HAP-1 (cell line): Measurements from ENCODE around the gene SMG6.
A peak's percentile ranks its signal among the peaks of the same experiment; 100 is the strongest.
"Not testable (repeated sequence)": the region's sequence is repeated elsewhere in the genome, so short reads cannot be mapped to it uniquely, and the experiment has no call there.

Experiments used
- DNase-seq, 2 experiments: peaks; one replicate each; pipeline ENCODE4 v3.0.0-alpha.2; 2016 to 2020; ENCODE audit warnings: low spot score in 2 of 2
- H3K27me3 ChIP-seq: fragments of 250-450 bp; sonication (Bioruptor Pico); 2 replicates; pipeline ENCODE4 v1.5.1; 2020; ENCODE audit warnings: low read depth, mild to moderate bottlenecking, moderate library complexity
- H3K36me3 ChIP-seq: fragments of 250-450 bp; sonication (Bioruptor Pico); replicated peaks from 2 replicates; pipeline ENCODE4 v1.5.1; 2020; ENCODE audit warnings: mild to moderate bottlenecking
- H3K4me1 ChIP-seq: fragments of 250-450 bp; sonication (Bioruptor Pico); 2 replicates; pipeline ENCODE4 v1.5.1; 2020; ENCODE audit warnings: mild to moderate bottlenecking
- H3K4me3 ChIP-seq: fragments of 250-450 bp; sonication (Bioruptor Pico); 2 replicates; pipeline ENCODE4 v1.5.1; 2020; ENCODE audit warnings: mild to moderate bottlenecking, moderate library complexity
- H3K9me3 ChIP-seq: fragments of 250-450 bp; sonication (Bioruptor Pico); 2 replicates; pipeline ENCODE4 v1.5.1; 2020; ENCODE audit warnings: mild to moderate bottlenecking, moderate library complexity
- in situ Hi-C: fragments of 300-500 bp; cut with MboI; formaldehyde crosslinking; loops from 3 replicates; pipeline ENCODE4 v1.14.3; 2020; ENCODE audit warnings: low sequenced_read_pairs, inconsistent platforms, mixed read lengths

Gene SMG6

DNA sequence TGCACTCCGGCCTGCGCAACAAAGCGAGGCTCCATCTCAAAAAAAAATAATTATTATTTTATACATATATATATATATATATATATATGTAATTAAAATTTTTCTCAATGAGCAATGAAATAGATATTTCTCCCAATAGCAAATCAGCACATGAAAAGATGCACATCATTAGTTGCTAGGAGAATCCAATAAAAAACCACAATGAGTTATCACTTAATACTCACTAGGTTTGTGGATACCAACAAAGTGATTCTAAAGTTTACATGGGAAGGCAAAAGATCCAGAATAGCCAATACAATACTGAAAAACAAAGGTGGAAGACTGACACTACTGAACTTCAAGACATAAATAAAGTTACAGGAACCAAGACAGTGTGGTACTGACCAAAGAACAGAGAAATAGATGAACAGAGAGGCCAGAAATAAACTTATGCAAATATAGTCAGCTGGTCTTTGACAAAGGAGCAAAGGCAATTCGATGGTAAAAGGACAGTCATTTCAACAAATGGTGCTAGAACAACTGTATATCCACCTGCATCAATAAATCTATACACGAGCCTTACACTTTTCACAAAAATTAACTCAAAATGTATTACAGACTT, 13.6 kb downstream of the SMG6 start:
- Histone ChIP-seq H3K4me3 (no peak overlapping the region), H3K27me3 (no peaks in the 10 kb centered on the region), H3K36me3 (peaks cover 47% of the 10 kb centered on the region), H3K4me1 (no peaks in the 10 kb centered on the region), H3K9me3 (no peaks in the 10 kb centered on the region)
- in situ Hi-C loops, result no loop called here
- no peak for DNase-seq

DNA sequence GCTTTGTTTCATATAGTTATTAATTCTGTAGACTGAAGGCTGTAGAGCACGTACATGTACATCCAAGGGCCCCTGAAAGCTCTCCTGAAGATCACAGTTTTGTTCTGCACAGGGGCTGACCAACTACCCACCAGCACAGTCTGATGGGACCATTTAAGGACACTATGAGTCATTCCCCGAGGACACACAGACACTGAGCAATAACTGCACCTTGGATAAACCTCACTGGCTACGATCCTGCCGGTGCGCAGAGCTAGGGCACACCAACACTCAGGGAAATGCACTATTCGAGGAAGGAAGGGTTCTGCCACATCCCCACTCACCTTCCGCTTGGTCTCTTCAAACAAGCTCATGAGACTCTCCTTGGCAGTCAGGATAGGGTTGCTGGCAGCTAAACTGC, 20.3 kb downstream of the SMG6 start:
- no peak overlapping the region for H3K4me3 ChIP-seq
- no peak for DNase-seq
- peaks cover 72% of the 10 kb centered on the region for H3K36me3 ChIP-seq
- no peaks in the 10 kb centered on the region for H3K4me1 ChIP-seq
- H3K9me3 ChIP-seq, result no peaks in the 10 kb centered on the region
- in situ Hi-C loops, result no loop called here
- H3K27me3 ChIP-seq, result no peaks in the 10 kb centered on the region

DNA sequence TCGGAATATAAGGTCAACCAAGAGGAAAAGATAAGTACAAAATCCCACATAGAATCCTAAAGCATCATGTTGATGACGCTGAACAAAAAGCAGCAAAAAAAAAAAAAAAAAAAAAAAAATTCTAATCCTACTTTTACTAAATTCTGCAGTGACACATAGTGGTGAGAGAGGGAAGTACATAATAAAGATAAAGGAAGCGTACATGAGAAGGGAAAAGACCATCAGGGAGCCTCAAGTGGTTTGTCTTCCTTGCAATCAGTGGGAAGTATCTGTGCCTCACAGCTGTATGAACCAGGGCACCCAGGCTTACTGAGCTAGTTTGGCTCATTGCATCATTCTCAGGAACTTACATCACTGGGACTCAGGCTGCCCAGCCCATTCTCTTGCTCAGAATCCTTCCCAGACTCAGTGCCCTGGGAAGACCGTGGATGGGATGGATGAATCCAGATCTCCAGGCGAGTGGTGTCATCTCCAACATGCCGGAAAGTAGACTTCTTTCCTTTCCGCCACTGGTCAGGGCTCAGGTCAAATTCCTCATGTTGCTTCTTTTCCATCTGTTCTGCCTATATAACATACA, 21.2 kb downstream of the SMG6 start:
- peak in 1 of 2 experiments; percentile 62 for DNase-seq
- no peaks in the 10 kb centered on the region for H3K9me3 ChIP-seq
- H3K27me3 ChIP-seq, result no peaks in the 10 kb centered on the region
- no peak overlapping the region for H3K4me3 ChIP-seq
- no peaks in the 10 kb centered on the region for H3K4me1 ChIP-seq
- peaks cover 68% of the 10 kb centered on the region for H3K36me3 ChIP-seq
- in situ Hi-C loops, result no loop called here

DNA sequence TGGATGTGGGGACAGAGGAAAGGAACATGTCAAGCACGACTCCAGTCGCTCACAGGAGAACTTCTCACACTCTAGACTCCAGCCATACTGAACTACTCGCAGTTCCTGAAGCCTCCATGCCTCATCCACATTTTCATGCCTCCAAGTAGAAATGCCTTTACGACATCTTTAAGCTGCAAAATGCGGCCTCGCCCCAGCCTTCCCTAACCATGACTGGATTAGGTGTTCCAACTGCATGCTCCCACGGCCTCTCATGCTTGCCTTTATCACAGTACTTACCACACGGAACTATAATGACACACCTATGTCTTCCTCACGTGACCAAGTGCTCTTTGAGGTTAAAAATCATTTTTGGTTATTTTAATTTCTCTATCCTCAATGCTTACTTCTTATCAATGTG, 23.9 kb downstream of the SMG6 start:
- Histone ChIP-seq H3K36me3 (peaks cover 60% of the 10 kb centered on the region), H3K9me3 (no peaks in the 10 kb centered on the region), H3K4me1 (no peaks in the 10 kb centered on the region), H3K4me3 (no peak overlapping the region), H3K27me3 (no peaks in the 10 kb centered on the region)
- no peak for DNase-seq
- in situ Hi-C loops, result no loop called here

DNA sequence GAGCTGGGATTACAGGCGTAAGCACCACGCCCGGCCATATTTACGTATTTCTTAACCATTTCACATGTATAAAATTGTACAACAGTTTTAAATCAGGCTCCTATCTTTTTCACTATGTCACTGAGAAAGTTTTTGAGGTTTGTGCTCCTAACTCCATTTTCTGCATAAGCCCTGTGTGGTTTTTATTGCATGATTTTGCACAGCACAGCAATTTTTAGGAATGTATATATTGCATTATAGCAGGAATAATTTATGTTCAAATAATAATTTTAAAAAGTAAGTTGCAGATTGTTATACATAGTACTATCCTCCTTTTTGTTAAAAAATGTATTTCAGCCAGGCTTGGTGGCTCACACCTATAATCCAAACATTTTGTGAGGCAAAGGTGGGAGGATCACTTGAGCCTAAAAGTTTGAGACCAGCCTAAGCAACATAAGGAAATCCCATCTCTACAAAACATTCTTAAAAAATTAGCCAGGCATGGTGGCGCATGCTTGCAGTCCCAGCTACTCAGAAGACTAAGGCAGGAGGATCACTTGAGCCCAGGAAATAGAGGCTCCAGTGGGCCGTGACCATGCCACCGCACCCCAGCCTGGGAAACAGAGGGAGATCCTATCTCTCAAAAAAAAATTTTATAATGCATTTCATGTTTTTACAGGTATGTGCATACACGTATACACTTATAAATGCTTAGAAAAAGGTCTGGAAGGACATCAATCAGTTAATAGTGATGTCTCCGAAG, 26.0 kb downstream of the SMG6 start:
- Histone ChIP-seq H3K27me3 (no peaks in the 10 kb centered on the region), H3K9me3 (no peaks in the 10 kb centered on the region), H3K4me3 (no peak overlapping the region), H3K36me3 (peaks cover 41% of the 10 kb centered on the region), H3K4me1 (no peaks in the 10 kb centered on the region)
- in situ Hi-C loops, result no loop called here
- no peak for DNase-seq

DNA sequence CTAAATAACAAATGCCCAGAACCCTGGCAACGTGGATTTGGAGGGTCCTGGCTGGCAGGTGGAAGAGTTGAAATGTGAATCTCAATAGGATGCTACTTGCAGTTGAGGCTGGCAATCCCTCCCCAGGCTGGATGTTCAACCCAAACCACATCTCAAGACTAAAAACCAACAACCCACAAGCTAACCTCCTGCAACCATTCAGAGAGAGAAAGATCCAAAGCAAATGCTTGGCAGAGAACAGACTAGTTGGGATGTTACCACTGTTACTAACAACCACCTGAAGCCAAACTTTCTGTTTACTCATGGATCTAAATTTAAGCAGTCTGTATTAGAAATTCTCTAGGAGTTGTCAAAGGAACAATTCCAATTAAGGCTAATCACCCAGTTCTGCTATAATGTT, 27.9 kb downstream of the SMG6 start:
- peaks cover 25% of the 10 kb centered on the region for H3K36me3 ChIP-seq
- H3K4me1 ChIP-seq, result no peaks in the 10 kb centered on the region
- H3K27me3 ChIP-seq, result no peaks in the 10 kb centered on the region
- in situ Hi-C loops, result no loop called here
- no peaks in the 10 kb centered on the region for H3K9me3 ChIP-seq
- no peak for DNase-seq
- H3K4me3 ChIP-seq, result no peak overlapping the region

DNA sequence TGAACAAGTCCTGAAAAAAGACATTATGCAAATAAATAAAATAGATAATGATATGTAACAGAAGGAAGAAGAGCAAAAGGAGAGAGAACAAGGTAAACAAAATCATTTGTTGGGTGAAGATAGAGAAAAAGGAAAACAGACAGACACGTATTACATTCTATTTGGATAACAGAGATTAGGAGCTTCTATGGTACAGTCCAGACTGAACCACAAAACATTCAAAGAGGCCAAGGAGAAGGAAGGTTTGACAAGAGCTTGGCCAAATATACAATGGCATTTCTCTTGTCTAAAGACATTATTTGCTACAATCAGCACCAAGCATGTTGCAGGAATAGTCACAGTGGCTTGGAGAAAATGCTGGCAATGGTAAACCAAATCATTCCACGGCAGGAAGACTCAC, 29.2 kb downstream of the SMG6 start:
- Histone ChIP-seq H3K4me1 (no peaks in the 10 kb centered on the region), H3K9me3 (no peaks in the 10 kb centered on the region), H3K4me3 (no peak overlapping the region), H3K27me3 (no peaks in the 10 kb centered on the region), H3K36me3 (peaks cover 17% of the 10 kb centered on the region)
- no peak for DNase-seq
- in situ Hi-C loops, result no loop called here

DNA sequence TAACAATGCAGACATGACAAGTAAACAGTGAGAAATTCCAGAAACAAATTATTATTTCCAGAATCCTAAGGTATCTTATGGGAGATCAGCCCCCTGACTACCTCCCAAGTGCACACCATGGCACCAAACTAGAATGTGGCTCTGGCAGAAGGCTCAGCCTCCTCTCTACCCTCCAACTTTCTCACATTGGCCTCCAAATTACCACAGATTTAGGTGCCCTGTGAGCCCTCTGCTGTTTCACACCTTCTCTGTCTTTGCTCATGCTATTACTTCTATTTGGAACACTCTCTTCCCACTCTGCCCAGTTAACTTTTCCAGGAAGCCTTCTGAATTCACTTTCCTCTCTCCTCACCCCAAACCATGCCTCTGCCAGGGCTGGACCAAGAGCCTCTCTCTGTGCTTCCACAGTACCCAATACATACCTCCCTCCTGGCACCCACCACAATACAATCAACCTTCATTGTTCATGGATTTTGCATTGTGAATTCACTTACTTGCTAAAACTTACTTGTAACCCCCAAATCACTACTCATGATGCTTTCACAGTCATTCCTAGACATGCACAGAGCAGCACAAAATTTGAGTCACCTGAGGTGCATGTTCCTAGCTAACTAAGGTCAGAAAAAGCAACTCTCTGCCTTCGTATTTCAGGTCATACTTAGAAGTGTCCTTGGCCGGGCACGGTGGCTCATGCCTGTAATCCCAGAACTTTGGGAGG, 31.4 kb downstream of the SMG6 start:
- Histone ChIP-seq H3K4me3 (no peak overlapping the region), H3K4me1 (no peaks in the 10 kb centered on the region), H3K36me3 (peaks cover 7% of the 10 kb centered on the region), H3K9me3 (no peaks in the 10 kb centered on the region), H3K27me3 (no peaks in the 10 kb centered on the region)
- in situ Hi-C loops, result no loop called here
- DNase-seq, result no peak

DNA sequence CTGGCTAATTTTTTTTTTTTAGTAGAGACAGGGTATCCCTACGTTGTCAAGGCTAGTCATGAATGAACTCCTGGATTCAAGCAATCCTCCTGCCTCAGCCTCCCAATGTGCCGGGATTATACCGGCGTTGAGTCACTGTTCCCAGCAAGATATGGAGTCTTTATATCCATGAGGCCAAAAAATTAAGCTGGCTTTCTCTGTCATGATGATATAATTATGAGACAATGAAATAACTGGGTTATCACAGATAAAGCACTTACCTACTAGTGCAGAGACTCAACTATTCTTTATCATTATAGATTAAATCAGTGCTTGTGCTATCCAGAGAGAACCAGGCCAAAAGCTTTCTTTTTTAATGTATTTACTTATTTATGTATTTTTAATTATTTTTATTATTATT, 36.2 kb downstream of the SMG6 start:
- no peak for DNase-seq
- Histone ChIP-seq H3K36me3 (peaks cover 12% of the 10 kb centered on the region), H3K27me3 (no peaks in the 10 kb centered on the region), H3K4me3 (no peak overlapping the region), H3K4me1 (no peaks in the 10 kb centered on the region), H3K9me3 (no peaks in the 10 kb centered on the region)
- in situ Hi-C loops, result no loop called here

DNA sequence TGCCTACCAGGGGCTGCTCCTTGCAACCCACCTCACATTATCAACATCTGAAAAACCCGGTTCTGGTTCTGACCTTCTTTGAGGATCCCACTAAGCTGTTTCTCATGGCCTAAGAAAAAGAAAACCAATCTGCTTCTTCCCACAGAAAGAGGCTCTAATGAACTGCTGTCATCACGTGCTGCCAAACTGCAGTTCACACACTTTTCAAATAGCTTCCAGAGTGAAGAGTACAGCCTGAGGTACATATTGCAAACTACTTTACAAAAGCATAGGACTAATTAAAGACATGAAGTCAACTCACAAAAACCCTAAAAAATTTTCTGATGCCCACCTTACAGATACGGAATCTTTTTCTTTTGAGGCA, 36.7 kb downstream of the SMG6 start:
- Histone ChIP-seq H3K9me3 (no peaks in the 10 kb centered on the region), H3K4me1 (no peaks in the 10 kb centered on the region), H3K27me3 (no peaks in the 10 kb centered on the region), H3K36me3 (peaks cover 12% of the 10 kb centered on the region), H3K4me3 (no peak overlapping the region)
- in situ Hi-C loops, result no loop called here
- no peak for DNase-seq

DNA sequence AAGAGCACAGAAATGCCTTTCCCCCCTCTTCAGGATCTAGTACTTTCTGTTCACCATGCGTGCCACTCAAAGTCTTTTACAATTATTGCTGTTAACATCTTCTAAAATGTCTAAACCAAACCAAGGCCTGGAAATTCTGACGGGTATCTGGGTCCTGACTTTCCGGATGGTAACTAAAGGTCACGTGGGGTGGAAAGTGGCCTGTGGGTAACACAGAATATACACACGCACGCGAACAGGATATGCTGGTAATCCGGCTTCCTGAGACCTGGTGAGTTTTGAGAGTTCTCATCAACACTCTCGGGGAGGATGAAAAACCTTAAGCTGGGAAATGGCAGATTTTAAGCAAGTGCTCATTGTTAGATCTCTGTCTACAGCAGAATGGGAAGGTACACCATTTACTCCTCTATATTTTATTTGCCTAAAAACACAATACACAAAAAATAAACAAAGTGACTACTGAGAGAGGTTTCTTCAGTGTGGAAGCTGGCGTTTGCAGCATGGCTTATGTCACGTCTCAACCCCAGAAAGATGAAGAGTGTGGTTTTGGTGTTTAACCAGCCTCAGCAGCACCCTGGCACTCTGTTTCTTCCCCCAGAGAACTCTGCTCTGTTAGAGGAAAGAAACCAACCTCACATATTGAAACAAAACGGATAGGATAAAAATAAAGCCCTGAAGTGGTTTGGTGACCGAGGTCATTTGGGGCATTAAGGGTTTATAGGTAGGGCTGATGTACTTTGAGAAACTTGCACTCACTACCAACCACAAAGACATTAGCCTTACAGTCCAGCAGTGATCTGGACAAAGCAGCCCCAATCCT, 37.3 kb downstream of the SMG6 start:
- H3K27me3 ChIP-seq, result no peaks in the 10 kb centered on the region
- H3K36me3 ChIP-seq, result peaks cover 12% of the 10 kb centered on the region
- peaks cover 5% of the 10 kb centered on the region; the same call in 1 of the 2 replicates for H3K4me1 ChIP-seq
- in situ Hi-C loops, result no loop called here
- no peaks in the 10 kb centered on the region for H3K9me3 ChIP-seq
- H3K4me3 ChIP-seq, result no peak overlapping the region
- no peak for DNase-seq

DNA sequence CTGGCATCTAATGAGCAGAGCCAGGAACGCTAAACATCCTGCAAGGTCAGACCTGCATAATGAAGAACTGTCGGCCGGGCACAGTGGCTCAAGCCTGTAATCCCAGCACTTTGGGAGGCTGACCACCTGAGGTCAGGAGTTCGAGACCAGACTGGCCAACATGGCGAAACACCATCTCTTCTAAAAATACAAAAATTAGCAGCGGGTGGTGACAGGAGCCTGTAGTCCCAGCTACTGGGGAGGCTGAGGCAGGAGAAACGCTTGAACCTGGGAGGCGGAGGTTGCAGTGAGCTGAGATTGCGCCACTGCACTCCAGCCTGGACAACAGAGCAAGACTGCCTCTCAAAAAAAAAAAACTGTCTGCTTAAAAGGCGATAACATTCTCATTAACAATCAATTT, 38.4 kb downstream of the SMG6 start:
- H3K4me3 ChIP-seq, in situ Hi-C loops, H3K4me1 ChIP-seq, DNase-seq, H3K27me3 ChIP-seq, H3K9me3 ChIP-seq: not testable (repeated sequence)
- H3K36me3 ChIP-seq, result peaks cover 12% of the 10 kb centered on the region

DNA sequence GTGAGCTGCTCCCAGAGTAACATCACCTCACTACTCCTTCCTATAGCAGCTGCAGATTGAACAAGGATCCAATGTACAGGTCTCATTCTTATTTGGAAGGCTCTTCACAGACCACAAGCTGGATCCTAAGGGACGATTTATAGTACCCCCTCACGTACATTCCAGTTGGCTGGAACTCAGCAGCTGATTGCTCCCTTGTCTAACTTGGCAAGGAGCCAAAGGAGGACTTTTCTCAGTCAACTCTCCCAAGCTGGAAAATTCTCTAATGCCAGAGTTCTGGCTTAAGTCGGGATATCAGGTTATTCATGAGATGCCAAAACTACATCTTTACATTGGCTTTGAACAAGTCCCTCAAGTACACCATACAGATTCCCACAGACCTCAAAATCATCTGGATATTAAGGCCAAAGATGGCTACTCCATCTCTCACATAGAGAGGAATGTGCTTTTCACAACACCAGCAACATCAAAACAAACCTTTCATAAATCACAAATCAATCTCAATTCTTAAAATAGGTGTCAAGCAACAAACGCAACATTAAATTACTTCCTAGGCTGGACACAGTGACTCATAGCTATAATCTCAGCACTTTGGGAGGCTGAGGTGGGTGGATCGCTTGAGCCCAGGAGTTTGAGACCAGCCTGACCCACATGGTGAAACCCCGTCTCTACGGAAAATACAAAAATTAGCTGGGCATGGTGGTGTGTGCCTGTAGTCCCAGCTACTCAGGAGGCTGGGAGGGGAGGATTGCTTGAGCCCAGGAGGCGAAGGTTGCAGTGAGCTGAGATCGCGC, 39.3 kb downstream of the SMG6 start:
- DNase-seq, result no peak
- no peaks in the 10 kb centered on the region for H3K9me3 ChIP-seq
- in situ Hi-C loops, result no loop called here

More for the DNA sequence above, 39.3 kb downstream of the SMG6 start:
- Histone ChIP-seq H3K4me3 (no peak overlapping the region), H3K36me3 (peaks cover 7% of the 10 kb centered on the region; the same call in 1 of the 2 replicates), H3K27me3 (no peaks in the 10 kb centered on the region), H3K4me1 (peaks cover 6% of the 10 kb centered on the region; the same call in 1 of the 2 replicates)
